T-helper 17 cell (primary cell): ENCODE data around the gene OR4D1. TPM values are rescaled to one million over a fixed set of nuclear protein-coding genes. Genes with fewer than 3 reads are reported as not detected.
"Not testable (repeated sequence)": the region's sequence is repeated elsewhere in the genome, so short reads cannot be mapped to it uniquely, and the experiment has no call there.

Experiments used
- ATAC-seq: fragments of 150-1000 bp; cut with Tn5 transposase; 2 replicates; pipeline ENCODE4 v1.10.0; 2021; ENCODE audit warnings: mild to moderate bottlenecking, moderate library complexity
- DNase-seq, 3 donors: peaks; one replicate each; pipeline versions ENCODE4 v3.0.0 to v3.0.0-alpha.2; 2020 to 2021
- H3K9me3 ChIP-seq: one replicate; pipeline ENCODE4 v1.7.0; 2013; ENCODE audit warnings: low read length, mild to moderate bottlenecking; ENCODE audit not compliant: control insufficient read depth, poor library complexity, severe bottlenecking
- H3K27ac Mint-ChIP-seq: one replicate; pipeline ENCODE4 v1.8.0; 2022; ENCODE audit warnings: mild to moderate bottlenecking, moderate library complexity, mixed read lengths
- H3K27me3 Mint-ChIP-seq: one replicate; pipeline ENCODE4 v1.8.0; 2022; ENCODE audit warnings: mixed read lengths
- H3K36me3 Mint-ChIP-seq: one replicate; pipeline ENCODE4 v1.8.0; 2022; ENCODE audit warnings: low read depth, mixed read lengths
- H3K4me1 Mint-ChIP-seq: one replicate; pipeline ENCODE4 v1.8.0; 2022; ENCODE audit warnings: mild to moderate bottlenecking, mixed read lengths
- H3K4me3 Mint-ChIP-seq: one replicate; pipeline ENCODE4 v1.8.0; 2022; ENCODE audit warnings: mild to moderate bottlenecking, moderate library complexity, mixed read lengths
- total RNA-seq, 4 donors: library from RNA in 2 of 4; stranded (reverse) in 2 of 4; gene quantifications; one replicate each; pipeline ENCODE4 v1.2.3 and lab custom pipeline; 2022 to 2026

OR4D1 gene
- 1 to 10 TPM; 1.0 to 1.2 TPM for total RNA-seq
- total RNA-seq (lab: John Stamatoyannopoulos, UW): 1.5 to 2.7 reads per million in 2 donors

- H3K4me3 Mint-ChIP-seq: no peak within 1 kb of the TSS
- H3K36me3 Mint-ChIP-seq: peaks cover 2% of the 10 kb centered on the region
Observed at GRCh38 chr17:58147930-58148434, at the start of gene OR4D1. TSS of gene OR4D1 (plus strand) at chr17:58148384. CDS start at chr17:58155154, 6,770 bp downstream.

GRCh38 chr17:58100506-58100905, 47.7 kb upstream of the OR4D1 start:
- Mint-ChIP-seq H3K36me3 (no peaks in the 10 kb centered on the region), H3K27ac (no peak overlapping the region), H3K27me3 (no peaks in the 10 kb centered on the region), H3K4me3 (no peak overlapping the region), H3K4me1 (peaks cover 5% of the 10 kb centered on the region)
- no peak for DNase-seq
- H3K9me3 ChIP-seq: no peaks in the 10 kb centered on the region
- ATAC-seq: no peak

More at GRCh38 chr17:58147930-58148434, at the start of gene OR4D1:
- DNase-seq (no peak), ATAC-seq (no peak)
- peak within 1 kb of the TSS; percentile 24 for H3K27ac Mint-ChIP-seq
- H3K4me1 Mint-ChIP-seq: peaks cover 16% of the 10 kb centered on the region
- H3K27me3 Mint-ChIP-seq: no peaks in the 10 kb centered on the region
- H3K9me3 ChIP-seq: peaks cover 10% of the 10 kb centered on the region

GRCh38 chr17:58101898-58102297, 46.3 kb upstream of the OR4D1 start:
- not testable (repeated sequence) for H3K36me3 Mint-ChIP-seq, DNase-seq, H3K27me3 Mint-ChIP-seq, ATAC-seq, H3K27ac Mint-ChIP-seq, H3K9me3 ChIP-seq, H3K4me3 Mint-ChIP-seq, H3K4me1 Mint-ChIP-seq

DNA sequence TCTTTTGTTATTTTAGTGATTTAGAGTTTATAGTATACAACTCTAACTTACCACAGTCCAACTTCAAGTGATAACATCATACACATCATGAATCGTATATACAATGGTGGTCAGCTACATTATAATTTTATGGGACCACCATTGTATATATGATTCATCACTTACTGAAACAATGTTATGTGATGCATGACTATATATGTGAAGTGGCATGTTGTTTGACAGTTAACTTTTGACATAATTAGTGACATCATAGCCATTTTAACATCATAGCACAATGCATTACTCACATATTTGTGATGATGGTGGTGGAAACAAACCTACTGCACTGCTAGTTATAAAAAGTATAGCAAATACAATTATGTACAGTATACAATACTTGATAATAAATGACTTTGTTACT, 43.1 kb upstream of the OR4D1 start:
- Mint-ChIP-seq H3K27ac (no peak overlapping the region), H3K4me3 (no peak overlapping the region), H3K27me3 (no peaks in the 10 kb centered on the region), H3K4me1 (no peaks in the 10 kb centered on the region), H3K36me3 (no peaks in the 10 kb centered on the region)
- DNase-seq (no peak), ATAC-seq (no peak)
- H3K9me3 ChIP-seq: no peaks in the 10 kb centered on the region

DNA sequence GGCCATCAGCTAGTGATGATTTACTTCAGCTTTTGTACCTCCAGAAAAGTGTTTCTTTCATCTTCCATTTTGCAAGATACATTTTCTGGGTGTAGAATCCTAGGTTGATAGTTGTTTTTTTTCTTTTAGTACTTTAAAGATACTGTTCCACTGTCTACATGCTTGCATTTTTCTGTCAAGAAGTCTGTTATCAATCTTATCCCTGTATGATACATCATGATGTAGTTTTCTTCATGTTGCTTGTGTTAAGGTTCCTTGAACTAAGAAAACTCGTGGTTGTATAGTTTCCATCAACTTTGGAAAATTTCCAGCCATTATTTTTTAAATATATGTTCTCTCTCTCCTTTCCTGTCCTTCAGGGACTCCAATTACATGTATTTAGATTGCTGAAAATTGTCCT, 40.9 kb upstream of the OR4D1 start:
- H3K27me3 Mint-ChIP-seq: peaks cover 11% of the 10 kb centered on the region
- no peak for DNase-seq
- no peak for ATAC-seq
- H3K36me3 Mint-ChIP-seq: no peaks in the 10 kb centered on the region
- H3K9me3 ChIP-seq: no peaks in the 10 kb centered on the region
- no peak overlapping the region for H3K4me3 Mint-ChIP-seq
- H3K4me1 Mint-ChIP-seq: no peaks in the 10 kb centered on the region
- no peak overlapping the region for H3K27ac Mint-ChIP-seq

- H3K4me3 Mint-ChIP-seq: no peak overlapping the region
- H3K27me3 Mint-ChIP-seq: peaks cover 11% of the 10 kb centered on the region
- no peak for ATAC-seq
- no peak overlapping the region for H3K27ac Mint-ChIP-seq
- no peak for DNase-seq
- no peaks in the 10 kb centered on the region for H3K4me1 Mint-ChIP-seq
- H3K36me3 Mint-ChIP-seq: no peaks in the 10 kb centered on the region
- H3K9me3 ChIP-seq: no peaks in the 10 kb centered on the region
Observed at GRCh38 chr17:58109197-58109596, 39.0 kb upstream of the OR4D1 start.

DNA sequence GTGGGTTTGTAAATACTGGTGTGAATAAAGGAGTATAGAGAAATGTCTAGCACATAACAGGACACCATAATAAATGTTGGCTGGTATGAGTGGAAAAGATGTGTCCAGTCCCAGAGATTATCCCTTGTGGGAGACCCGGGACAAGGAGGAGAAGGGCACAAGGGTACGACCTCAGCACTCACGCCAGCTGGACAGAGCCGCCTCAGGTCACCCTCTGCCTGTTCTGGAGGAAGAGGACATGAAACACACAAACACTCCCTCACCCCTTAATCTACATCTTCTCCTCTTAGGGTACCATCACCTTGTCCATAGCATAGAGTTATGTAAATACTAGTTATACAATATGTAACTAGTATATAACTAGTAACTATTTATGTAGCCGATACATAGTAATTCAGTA, 38.2 kb upstream of the OR4D1 start:
- H3K36me3 Mint-ChIP-seq: no peaks in the 10 kb centered on the region
- no peak for DNase-seq
- no peak for ATAC-seq
- H3K9me3 ChIP-seq: no peaks in the 10 kb centered on the region
- H3K4me3 Mint-ChIP-seq: no peak overlapping the region
- no peaks in the 10 kb centered on the region for H3K4me1 Mint-ChIP-seq
- H3K27ac Mint-ChIP-seq: no peak overlapping the region
- peaks cover 19% of the 10 kb centered on the region for H3K27me3 Mint-ChIP-seq

GRCh38 chr17:58111676-58112075, 36.5 kb upstream of the OR4D1 start:
- H3K27ac Mint-ChIP-seq: no peak overlapping the region
- no peak overlapping the region for H3K4me3 Mint-ChIP-seq
- DNase-seq: no peak
- H3K9me3 ChIP-seq: no peaks in the 10 kb centered on the region
- no peaks in the 10 kb centered on the region for H3K36me3 Mint-ChIP-seq
- no peaks in the 10 kb centered on the region for H3K4me1 Mint-ChIP-seq
- ATAC-seq: no peak
- H3K27me3 Mint-ChIP-seq: peaks cover 32% of the 10 kb centered on the region

GRCh38 chr17:58112970-58113631, 35.1 kb upstream of the OR4D1 start:
- no peaks in the 10 kb centered on the region for H3K4me1 Mint-ChIP-seq
- peaks cover 4% of the 10 kb centered on the region for H3K36me3 Mint-ChIP-seq
- DNase-seq (peak; percentile 60 to 83 (median 64)), ATAC-seq (peak; percentile 98)
- H3K9me3 ChIP-seq: no peaks in the 10 kb centered on the region
- no peak overlapping the region for H3K4me3 Mint-ChIP-seq
- H3K27me3 Mint-ChIP-seq: peaks cover 42% of the 10 kb centered on the region
- peak overlapping the region; percentile 49 for H3K27ac Mint-ChIP-seq

GRCh38 chr17:58113947-58114346, 34.2 kb upstream of the OR4D1 start:
- no peak overlapping the region for H3K27ac Mint-ChIP-seq
- peaks cover 2% of the 10 kb centered on the region for H3K4me1 Mint-ChIP-seq
- H3K4me3 Mint-ChIP-seq: no peak overlapping the region
- no peaks in the 10 kb centered on the region for H3K9me3 ChIP-seq
- peaks cover 4% of the 10 kb centered on the region for H3K36me3 Mint-ChIP-seq
- peaks cover 45% of the 10 kb centered on the region for H3K27me3 Mint-ChIP-seq
- ATAC-seq (no peak), DNase-seq (no peak)

DNA sequence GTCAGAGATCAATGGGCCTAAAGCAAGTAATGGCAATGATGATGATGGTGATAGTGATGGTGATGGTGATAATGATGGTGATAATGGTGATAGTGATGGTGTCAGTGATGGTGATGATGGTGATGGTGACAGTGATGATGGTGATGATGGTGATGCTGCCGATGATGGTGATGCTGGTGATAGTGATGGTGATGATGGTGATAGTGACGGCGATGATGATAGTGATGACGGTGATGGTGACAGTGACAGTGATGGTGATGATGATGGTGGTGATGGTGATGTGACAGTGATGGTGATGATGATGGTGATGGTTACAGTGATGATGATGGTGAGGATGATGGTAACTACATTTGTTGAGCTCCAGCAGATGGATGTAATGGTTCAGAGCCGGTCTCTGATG, 30.8 kb upstream of the OR4D1 start:
- Mint-ChIP-seq H3K27me3 (peaks cover 50% of the 10 kb centered on the region), H3K27ac (no peak overlapping the region), H3K36me3 (peaks cover 4% of the 10 kb centered on the region), H3K4me3 (no peak overlapping the region), H3K4me1 (peaks cover 12% of the 10 kb centered on the region)
- no peaks in the 10 kb centered on the region for H3K9me3 ChIP-seq
- DNase-seq (no peak), ATAC-seq (no peak)

DNA sequence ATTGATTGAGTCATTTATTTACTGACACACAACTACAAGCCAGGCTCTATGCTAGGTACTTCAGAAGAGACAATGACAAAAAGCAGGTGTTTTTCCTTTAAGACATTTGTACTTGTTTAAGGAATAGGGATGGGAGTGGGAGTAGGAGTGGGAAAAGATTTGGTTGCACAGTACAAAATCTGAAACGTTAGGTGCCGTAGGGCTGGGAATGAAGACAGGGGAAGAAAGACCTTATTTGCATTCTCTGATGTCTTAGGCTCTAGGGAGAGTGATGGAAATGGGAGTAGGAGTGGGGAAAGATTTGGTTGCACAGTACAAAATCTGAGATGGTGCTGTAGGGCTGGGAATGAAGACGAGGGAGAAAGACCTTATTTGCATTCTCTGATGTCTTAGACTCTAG, 28.7 kb upstream of the OR4D1 start:
- no peak for ATAC-seq
- peaks cover 15% of the 10 kb centered on the region for H3K4me1 Mint-ChIP-seq
- H3K27ac Mint-ChIP-seq: no peak overlapping the region
- H3K4me3 Mint-ChIP-seq: no peak overlapping the region
- peaks cover 6% of the 10 kb centered on the region for H3K36me3 Mint-ChIP-seq
- no peak for DNase-seq
- peaks cover 47% of the 10 kb centered on the region for H3K27me3 Mint-ChIP-seq
- no peaks in the 10 kb centered on the region for H3K9me3 ChIP-seq

GRCh38 chr17:58120195-58120822, 27.9 kb upstream of the OR4D1 start:
- Mint-ChIP-seq H3K4me3 (no peak overlapping the region), H3K36me3 (peaks cover 6% of the 10 kb centered on the region), H3K27ac (no peak overlapping the region), H3K27me3 (peaks cover 40% of the 10 kb centered on the region), H3K4me1 (peaks cover 15% of the 10 kb centered on the region)
- peak; percentile 50 for ATAC-seq
- H3K9me3 ChIP-seq: no peaks in the 10 kb centered on the region
- DNase-seq: peak in 2 of 3 donors; percentile 13 to 30

DNA sequence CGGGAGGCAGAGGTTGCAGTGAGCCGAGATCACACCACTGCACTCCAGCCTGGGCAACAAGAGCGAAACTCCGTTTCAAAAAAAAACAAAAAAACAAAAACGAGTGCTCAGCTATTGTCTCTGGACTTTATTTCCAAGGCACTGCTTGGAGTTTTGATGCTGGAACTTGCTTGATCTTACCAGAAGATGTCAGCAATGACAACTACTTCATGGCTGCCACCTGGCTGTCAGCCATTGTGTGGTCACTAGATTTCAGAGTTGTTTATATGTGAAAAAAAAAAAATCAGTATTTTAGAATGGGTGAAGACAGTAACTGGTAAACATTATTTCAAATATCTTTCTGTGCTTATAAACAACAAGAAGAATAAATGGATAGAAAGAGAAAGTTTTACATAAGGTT, 26.3 kb upstream of the OR4D1 start:
- no peaks in the 10 kb centered on the region for H3K9me3 ChIP-seq
- peaks cover 18% of the 10 kb centered on the region for H3K4me1 Mint-ChIP-seq
- ATAC-seq (peak; percentile 82), DNase-seq (peak in 1 of 3 donors; percentile 17)
- no peak overlapping the region for H3K4me3 Mint-ChIP-seq
- H3K36me3 Mint-ChIP-seq: peaks cover 6% of the 10 kb centered on the region
- peaks cover 27% of the 10 kb centered on the region for H3K27me3 Mint-ChIP-seq
- no peak overlapping the region for H3K27ac Mint-ChIP-seq
